Pancreas (tissue), 10 donors: ENCODE data around the gene RLN3. TPM values are rescaled to one million over a fixed set of nuclear protein-coding genes. Genes with fewer than 3 reads are reported as not detected.
A peak's percentile ranks its signal among the peaks of the same experiment; 100 is the strongest.
"Not testable (repeated sequence)": the region's sequence is repeated elsewhere in the genome, so short reads cannot be mapped to it uniquely, and the experiment has no call there.

Source experiments
- ATAC-seq, 4 donors: fragments of 200-7000 bp; cut with Tn5 transposase; one replicate each; pipeline versions ENCODE4 v1.8.0 to v1.9.1; 2020; ENCODE audit warnings: mild to moderate bottlenecking in 4 of 4, moderate library complexity in 4 of 4
- DNase-seq, 6 donors: peaks; one replicate each; pipeline ENCODE4 v3.0.0-alpha.2; 2020
- FAIRE-seq: peaks from 2 replicates; lab custom pipeline; 2012; peaks lifted over from hg19 to GRCh38; lab: Jason Lieb, UNC
- H3K27ac ChIP-seq, 4 donors: fragments of 200-600 bp; sonication (generic); 1 replicate in 3 of 4; 2 replicates in 1 of 4; pipeline versions ENCODE4 v1.5.0 to v1.8.0; 2020
- H3K27me3 ChIP-seq, 4 donors: fragments of 200-600 bp; one replicate each; pipeline ENCODE4 v1.8.0; 2021
- H3K36me3 ChIP-seq, 3 donors: fragments of 200-600 bp; sonication (generic) in 1 of 3; one replicate each; pipeline versions ENCODE4 v1.5.0 to v1.8.0; 2020 to 2021
- H3K4me1 ChIP-seq, 3 donors: fragments of 200-600 bp; one replicate each; pipeline ENCODE4 v1.8.0; 2021
- H3K4me3 ChIP-seq, 4 donors: fragments of 200-600 bp; sonication (generic) in 2 of 4; one replicate each; pipeline versions ENCODE4 v1.5.0 to v1.8.0; 2020 to 2021
- H3K9me3 ChIP-seq, 4 donors: fragments of 200-600 bp; one replicate each; pipeline ENCODE4 v1.8.0; 2021
- CTCF ChIP-seq, 4 donors: fragments of 200-600 bp; sonication (generic) in 3 of 4; IDR thresholded peaks; one replicate each; pipeline versions ENCODE4 v1.5.0 to v1.8.0; 2021; ENCODE audit warnings: antibody characterized with exemption in 4 of 4
- WGBS, 2 donors: extraction: QIAGEN DNeasy Blood & Tissue Kit; methylation state at CpG; one replicate each; pipeline ENCODE4 v1.1.7; 2013; 5-methylcytosine and 5-hydroxymethylcytosine counted together
- intact Hi-C, 3 donors: fragments of 100-400 bp; cut with DNase I; formaldehyde crosslinking; loops; one replicate each; pipeline versions ENCODE4 v1.11.1 to v1.14.2; 2022
- polyA plus RNA-seq, 2 donors: library from polyadenylated mRNA; stranded (reverse); fragments of 200-250 nt; gene quantifications; one replicate each; pipeline ENCODE4 v1.2.3, GENCODE V29; 2013
- total RNA-seq, 6 donors: library from RNA; stranded (reverse); fragmentation: NEBNext Ultra II Directional in 4 of 6; extraction: Animal tissue kit (Norgen Biotek cat#: 25700) in 4 of 6; gene quantifications; one replicate each; pipeline versions ENCODE4 v1.2.1 to v1.2.4, GENCODE V29; 2021 to 2023
- donor health status: healthy with polysubstance abuse.
- donor health status: DM: no; HTN: no; CAD: no; lungs with moderate emphysema.
- donor health status: DM: no; HTN: no; CAD: no.
- donor health status: control.
- donor health status: control.
- donor health status: Bipolar disorder and iron deficiency.
- donor health status: DM: yes; HTN: yes; CAD: no.
- donor health status: DM: no; HTN: no; CAD: no.
- donor health status: DM: no; HTN: no; CAD: no.
- donor health status: DM: yes; HTN: yes; CAD: no.

The RLN3 gene
- total and polyA plus RNA-seq, 8 donors: not detected

- peaks cover 0 to 12% (median 0%) of the 10 kb centered on the region in 3 donors for H3K4me1 ChIP-seq
- no peaks in the 10 kb centered on the region for H3K27me3 ChIP-seq
- H3K9me3 ChIP-seq: no peaks in the 10 kb centered on the region
- no peak for FAIRE-seq
- 66 to 85% methylated on average over 6 of the region's 6 CpGs for WGBS, 2 donors
- no peak for ATAC-seq
- intact Hi-C loops: no loop called here
- peak in 1 of 6 donors; percentile 4 for DNase-seq
- no peak overlapping the region for H3K4me3 ChIP-seq
- no peaks in the 10 kb centered on the region for H3K36me3 ChIP-seq
- H3K27ac ChIP-seq: no peak overlapping the region
- TF ChIP-seq CTCF (IDR thresholded peaks at IDR 0.05): no peak
Measured at GRCh38 chr19:14019100-14019499, 8.8 kb upstream of the RLN3 start.

- H3K27me3 ChIP-seq, FAIRE-seq, intact Hi-C loops, H3K27ac ChIP-seq, H3K4me3 ChIP-seq, H3K9me3 ChIP-seq, ATAC-seq, H3K36me3 ChIP-seq: not testable (repeated sequence)
- 88 to 94% methylated on average over 3 of the region's 3 CpGs for WGBS, 2 donors
- DNase-seq: peak in 1 of 6 donors; percentile 1
- peaks cover 0 to 12% (median 0%) of the 10 kb centered on the region in 3 donors for H3K4me1 ChIP-seq
Measured at GRCh38 chr19:14019739-14020138, 8.2 kb upstream of the RLN3 start.

- no peak for FAIRE-seq
- intact Hi-C loops: no loop called here
- no peaks in the 10 kb centered on the region for H3K9me3 ChIP-seq
Measured at GRCh38 chr19:14021474-14021873, 6.5 kb upstream of the RLN3 start.

GRCh38 chr19:14022469-14022868 lies 5.5 kb upstream of the RLN3 start:
- no peaks in the 10 kb centered on the region for H3K36me3 ChIP-seq
- H3K27me3 ChIP-seq: no peaks in the 10 kb centered on the region
- H3K9me3 ChIP-seq: no peaks in the 10 kb centered on the region
- no peak for DNase-seq
- intact Hi-C loops: no loop called here
- 81 to 82% methylated on average over 4 of the region's 4 CpGs for WGBS, 2 donors
- TF ChIP-seq CTCF (IDR thresholded peaks at IDR 0.05): no peak
- H3K27ac ChIP-seq: no peak overlapping the region
- no peak for ATAC-seq
- FAIRE-seq: no peak
- peaks cover 0 to 5% (median 0%) of the 10 kb centered on the region in 3 donors for H3K4me1 ChIP-seq
- H3K4me3 ChIP-seq: no peak overlapping the region

More at GRCh38 chr19:14021474-14021873, 6.5 kb upstream of the RLN3 start:
- Histone ChIP-seq H3K4me3 (no peak overlapping the region), H3K36me3 (no peaks in the 10 kb centered on the region), H3K27me3 (no peaks in the 10 kb centered on the region), H3K27ac (no peak overlapping the region), H3K4me1 (peaks cover 0 to 5% (median 0%) of the 10 kb centered on the region in 3 donors)
- ATAC-seq: no peak
- DNase-seq: no peak
- 85 to 87% methylated on average over 5 of the region's 5 CpGs for WGBS, 2 donors
- TF ChIP-seq CTCF (IDR thresholded peaks at IDR 0.05): no peak

- Histone ChIP-seq H3K27me3 (no peaks in the 10 kb centered on the region), H3K27ac (peak overlapping the region in 2 of 4 donors; percentile 47 to 50), H3K36me3 (no peaks in the 10 kb centered on the region), H3K4me3 (no peak overlapping the region), H3K4me1 (peaks cover 0 to 5% (median 0%) of the 10 kb centered on the region in 3 donors), H3K9me3 (no peaks in the 10 kb centered on the region)
- ATAC-seq (peak; percentile 87 to 99 (median 96)), DNase-seq (peak; percentile 58 to 79 (median 62)), FAIRE-seq (no peak)
- peak; percentile 12 to 36 (median 34) for TF ChIP-seq CTCF (IDR thresholded peaks at IDR 0.05)
- intact Hi-C loops: no loop called here
- WGBS, 2 donors: 53% methylated on average over 9 of the region's 9 CpGs
Measured at GRCh38 chr19:14023404-14024235, 4.3 kb upstream of the RLN3 start.

- H3K9me3 ChIP-seq, DNase-seq, H3K27ac ChIP-seq, FAIRE-seq, H3K36me3 ChIP-seq, intact Hi-C loops, H3K4me1 ChIP-seq, H3K27me3 ChIP-seq, ATAC-seq, H3K4me3 ChIP-seq: not testable (repeated sequence)
- 80 to 89% methylated on average over 5 of the region's 5 CpGs for WGBS, 2 donors
Measured at GRCh38 chr19:14026652-14027192, 1.2 kb upstream of the RLN3 start.
